IMR-90 (cell line): ENCODE measurements around the gene RPL10. TPM values are rescaled to one million over a fixed set of nuclear protein-coding genes. Genes with fewer than 3 reads are reported as not detected.
A peak's percentile ranks its signal among the peaks of the same experiment; 100 is the strongest.

Source experiments
- ATAC-seq: fragments of 200-7000 bp; cut with Tn5 transposase; 2 replicates; pipeline ENCODE4 v1.9.1; 2020; ENCODE audit warnings: low read depth, mild to moderate bottlenecking, moderate library complexity
- BruUV-seq: library from RNA; stranded (reverse); fragments of 400-500 nt; replicated peaks from 2 replicates; lab custom pipeline; 2021; lab: Mats Ljungman, UMichigan
- CTCF ChIA-PET: fragments of 300-600 bp; formaldehyde crosslinking; extraction: SDS; loops from one replicate; lab custom pipeline; 2021; ENCODE audit warnings: antibody characterized with exemption; lab: Yijun Ruan, JAX
- POLR2A ChIA-PET: fragments of 300-600 bp; sonication (Branson Sonifier 250); formaldehyde crosslinking; loops from one replicate; lab custom pipeline; 2022; ENCODE audit warnings: antibody characterized with exemption; ENCODE audit not compliant: unreplicated experiment; lab: Charles Lee
- DNase-seq: peaks from one replicate; pipeline ENCODE4 v3.0.0; 2013
- H2AFZ ChIP-seq: replicated peaks from 2 replicates; pipeline ENCODE3; 2013; ENCODE audit warnings: low read length, mild to moderate bottlenecking; ENCODE audit not compliant: poor library complexity
- H2AK5ac ChIP-seq: 2 replicates; pipeline ENCODE4 v1.6.1; 2013; ENCODE audit warnings: low read depth, low read length, inconsistent platforms
- H2AK9ac ChIP-seq: replicated peaks from 2 replicates; pipeline ENCODE3; 2013; ENCODE audit warnings: mild to moderate bottlenecking, low read depth, low read length, moderate library complexity; ENCODE audit not compliant: poor library complexity
- H2BK120ac ChIP-seq: 2 replicates; pipeline ENCODE4 v1.6.1; 2013; ENCODE audit warnings: low read depth, low read length, inconsistent platforms
- H2BK15ac ChIP-seq: 3 replicates; pipeline ENCODE4 v1.6.1; 2013; ENCODE audit warnings: low read depth, low read length, inconsistent platforms
- H2BK20ac ChIP-seq: 2 replicates; pipeline ENCODE4 v1.6.1; 2013; ENCODE audit warnings: low read depth, mild to moderate bottlenecking, inconsistent platforms, low read length, moderate library complexity
- H2BK5ac ChIP-seq: 2 replicates; pipeline ENCODE4 v1.6.1; 2013; ENCODE audit warnings: mild to moderate bottlenecking, low read depth, low read length, inconsistent platforms; ENCODE audit not compliant: poor library complexity, severe bottlenecking
- H3K14ac ChIP-seq: replicated peaks from 2 replicates; pipeline ENCODE4 v1.6.1; 2013; ENCODE audit warnings: low read depth, low read length, inconsistent platforms
- H3K18ac ChIP-seq: 2 replicates; pipeline ENCODE4 v1.6.1; 2013; ENCODE audit warnings: low read depth, low read length, control low read depth
- H3K23ac ChIP-seq: 2 replicates; pipeline ENCODE4 v1.6.1; 2013; ENCODE audit warnings: low read depth, low read length, inconsistent platforms
- H3K27ac ChIP-seq: 2 replicates; pipeline ENCODE4 v1.5.1; 2013; ENCODE audit warnings: mild to moderate bottlenecking, control low read depth, low read length; ENCODE audit not compliant: insufficient read depth
- H3K27me3 ChIP-seq: 2 replicates; pipeline ENCODE4 v1.6.1; 2013; ENCODE audit warnings: low read length; ENCODE audit not compliant: control insufficient read depth, insufficient read depth
- H3K36me3 ChIP-seq: 2 replicates; pipeline ENCODE4 v1.6.1; 2013; ENCODE audit warnings: low read length, mixed read lengths; ENCODE audit not compliant: control insufficient read depth, insufficient read depth
- H3K4ac ChIP-seq: 2 replicates; pipeline ENCODE4 v1.6.1; 2013; ENCODE audit warnings: low read depth, low read length, inconsistent platforms
- H3K4me1 ChIP-seq: 2 replicates; pipeline ENCODE4 v1.6.1; 2013; ENCODE audit warnings: low read length, mixed read lengths; ENCODE audit not compliant: control insufficient read depth, insufficient read depth
- H3K4me2 ChIP-seq: 2 replicates; pipeline ENCODE4 v1.6.1; 2013; ENCODE audit warnings: low read depth, mild to moderate bottlenecking, control low read depth, low read length, moderate library complexity
- H3K4me3 ChIP-seq: 2 replicates; pipeline ENCODE4 v1.5.1; 2013; ENCODE audit warnings: low read depth, mild to moderate bottlenecking, control low read depth, low read length, moderate library complexity; ENCODE audit not compliant: insufficient read depth
- H3K56ac ChIP-seq: 2 replicates; pipeline ENCODE4 v1.6.1; 2013; ENCODE audit warnings: low read length, inconsistent platforms; ENCODE audit not compliant: insufficient read depth; ENCODE audit errors: extremely low read depth
- H3K79me1 ChIP-seq, 2 experiments: 2 replicates each; pipeline ENCODE4 v1.6.1; 2013; ENCODE audit warnings: low read length in 2 of 2, inconsistent platforms in 1 of 2, low read depth in 1 of 2
- H3K9ac ChIP-seq: 2 replicates; pipeline ENCODE4 v1.6.1; 2013; ENCODE audit warnings: low read depth, low read length, control low read depth
- H3K9me1 ChIP-seq: 2 replicates; pipeline ENCODE4 v1.6.1; 2013; ENCODE audit warnings: low read length, inconsistent platforms; ENCODE audit not compliant: insufficient read depth
- H3K9me3 ChIP-seq: 2 replicates; pipeline ENCODE4 v1.6.1; 2013; ENCODE audit warnings: low read length; ENCODE audit not compliant: control insufficient read depth, insufficient read depth
- H4K20me1 ChIP-seq: 2 replicates; pipeline ENCODE4 v1.6.1; 2013; ENCODE audit warnings: low read length, inconsistent platforms; ENCODE audit not compliant: insufficient read depth
- H4K5ac ChIP-seq: 2 replicates; pipeline ENCODE4 v1.6.1; 2013; ENCODE audit warnings: mild to moderate bottlenecking, low read depth, low read length, control low read depth
- H4K8ac ChIP-seq, 2 experiments: 2 replicates each; pipeline ENCODE4 v1.6.1; 2013; ENCODE audit warnings: low read depth in 2 of 2, low read length in 2 of 2, control low read depth in 1 of 2, inconsistent platforms in 1 of 2
- H4K91ac ChIP-seq: 2 replicates; pipeline ENCODE4 v1.6.1; 2013; ENCODE audit warnings: low read depth, low read length, inconsistent platforms; ENCODE audit not compliant: insufficient read depth
- BHLHE40 ChIP-seq: fragments of 150-350 bp; IDR thresholded peaks from 2 replicates; pipeline ENCODE4 v1.6.1; 2016; ENCODE audit warnings: mild to moderate bottlenecking, low read depth, low read length
- CEBPB ChIP-seq: IDR thresholded peaks from 2 replicates; pipeline ENCODE4 v1.6.1; 2012; ENCODE audit warnings: low read depth, low read length, improper control_type of control experiment
- CHD1 ChIP-seq: IDR thresholded peaks from 2 replicates; pipeline ENCODE4 v1.6.1; 2012; ENCODE audit warnings: low read depth, low read length, improper control_type of control experiment
- CTCF ChIP-seq: conservative IDR thresholded peaks from 2 replicates; pipeline ENCODE4 v1.5.1; 2012; ENCODE audit warnings: mild to moderate bottlenecking, low read depth, low read length, improper control_type of control experiment
- ELK1 ChIP-seq: fragments of 150-350 bp; IDR thresholded peaks from 2 replicates; pipeline ENCODE4 v1.6.1; 2016; ENCODE audit warnings: low read depth, mild to moderate bottlenecking, low read length, moderate library complexity, borderline replicate concordance
- FOS ChIP-seq: fragments of 150-350 bp; IDR thresholded peaks from 2 replicates; pipeline ENCODE4 v1.6.1; 2016; ENCODE audit warnings: low read depth, low read length
- MAFK ChIP-seq: IDR thresholded peaks from 2 replicates; pipeline ENCODE4 v1.6.1; 2012; ENCODE audit warnings: low read depth, low read length, improper control_type of control experiment
- MAZ ChIP-seq: IDR thresholded peaks from 2 replicates; pipeline ENCODE4 v1.6.1; 2012; ENCODE audit warnings: low read depth, mild to moderate bottlenecking, low read length, improper control_type of control experiment, moderate library complexity, borderline replicate concordance
- MXI1 ChIP-seq: IDR thresholded peaks from 2 replicates; pipeline ENCODE4 v1.6.1; 2012; ENCODE audit warnings: low read depth, mild to moderate bottlenecking, low read length, moderate library complexity, borderline replicate concordance
- POLR2A ChIP-seq: IDR thresholded peaks from 2 replicates; pipeline ENCODE4 v1.6.1; 2012; ENCODE audit warnings: mild to moderate bottlenecking, low read depth, low read length
- RAD21 ChIP-seq: IDR thresholded peaks from 2 replicates; pipeline ENCODE4 v1.6.1; 2012; ENCODE audit warnings: low read length, improper control_type of control experiment
- RCOR1 ChIP-seq: IDR thresholded peaks from 2 replicates; pipeline ENCODE4 v1.6.1; 2012; ENCODE audit warnings: mild to moderate bottlenecking, low read length, improper control_type of control experiment; ENCODE audit not compliant: insufficient replicate concordance
- RFX5 ChIP-seq: IDR thresholded peaks from 2 replicates; pipeline ENCODE4 v1.8.0; 2012; ENCODE audit warnings: low read depth, mild to moderate bottlenecking, low read length, moderate library complexity
- SMC3 ChIP-seq: fragments of 150-350 bp; IDR thresholded peaks from 2 replicates; pipeline ENCODE4 v1.6.1; 2016; ENCODE audit warnings: low read depth, mild to moderate bottlenecking, antibody characterized with exemption, low read length, moderate library complexity
- WGBS, 2 experiments: methylation state at CpG; one replicate each; pipeline versions ENCODE4 v1.1.5 to v1.1.7; 2013; ENCODE audit warnings: missing lambda C conversion rate in 2 of 2; ENCODE audit not compliant: insufficient read length in 1 of 2; ENCODE audit errors: extremely low coverage in 2 of 2; 5-methylcytosine and 5-hydroxymethylcytosine counted together
- dilution Hi-C: fragments of 300-500 bp; cut with HindIII; formaldehyde crosslinking; loops from one replicate; pipeline ENCODE4 v1.14.3; 2018; ENCODE audit warnings: low sequenced_read_pairs; ENCODE audit not compliant: unreplicated experiment
- in situ Hi-C: fragments of 300-500 bp; cut with MboI; formaldehyde crosslinking; loops from 3 replicates; pipeline ENCODE4 v1.14.3; 2019; ENCODE audit warnings: low sequenced_read_pairs, inconsistent platforms, mixed read lengths
- intact Hi-C: fragments of 100-400 bp; cut with micrococcal nuclease; formaldehyde crosslinking; loops from 2 replicates; pipeline ENCODE4 v1.10.0; 2022
- polyA plus RNA-seq, 3 experiments: library from polyadenylated mRNA; depleted of rRNA; stranded (reverse); fragments of >200 nt; gene quantifications; 2 replicates each; pipeline ENCODE4 v1.2.3, GENCODE V29; 2012; ENCODE audit warnings: low replicate concordance in 1 of 3
- total RNA-seq: library from RNA; depleted of rRNA; stranded (reverse); fragments of >200 nt; gene quantifications from 2 replicates; pipeline ENCODE4 v1.2.3, GENCODE V29; 2012

Gene RPL10
- total and polyA plus RNA-seq, 2 of the 4 experiments (the other 2 are of a cell fraction): 1,582 to 7,467 TPM

GRCh38 chrX:154373340-154374306 lies 24.6 kb upstream of the RPL10 start:
- Histone ChIP-seq H2AK9ac (peak overlapping the region; percentile 98), H3K9me1 (0 out of 2 replicates have a peak, but pooled peaks cover 5% of the 10 kb centered on the region), H3K4me2 (peak overlapping the region; percentile 94), H3K9me3 (no peaks in the 10 kb centered on the region), H3K56ac (peak overlapping the region; percentile 98), H4K5ac (peak overlapping the region; percentile 70), H3K4me3 (peak overlapping the region; percentile 90), H3K9ac (peak overlapping the region; percentile 98), H4K91ac (peak overlapping the region; percentile 94), H3K4ac (peak overlapping the region; percentile 99), H3K36me3 (peaks cover 13% of the 10 kb centered on the region), H3K23ac (peak overlapping the region; percentile 96), H3K18ac (peak overlapping the region; percentile 88), H2AK5ac (peak overlapping the region; percentile 98), H2BK5ac (peak overlapping the region; percentile 92), H2AFZ (peak overlapping the region; percentile 79), H3K79me1 (peaks cover 0 to 15% of the 10 kb centered on the region in 2 experiments; a peak in 2 of 4 replicates), H4K8ac (peak overlapping the region; percentile 84 to 92), H3K27me3 (no peaks in the 10 kb centered on the region), H3K4me1 (peaks cover 10% of the 10 kb centered on the region), H3K27ac (peak overlapping the region; percentile 97), H2BK20ac (peak overlapping the region; percentile 54; the same call in 1 of the 2 replicates), H2BK15ac (peak overlapping the region; percentile 77; the same call in 1 of the 3 replicates), H4K20me1 (peaks cover 24% of the 10 kb centered on the region), H2BK120ac (peak overlapping the region; percentile 73), H3K14ac (peak overlapping the region; percentile 98)
- WGBS, 2 experiments: 56% methylated on average over 4 of the region's 23 CpGs; no CpG with 5 or more reads in 1 of the 2 experiments
- intact Hi-C loops: loop anchor here (5.0 kb wide), 1 partner anchor 159 kb away; no protein-coding TSS in a partner anchor
- peak; percentile 83 for DNase-seq
- peak; percentile 1 for ATAC-seq
- ChIA-PET POLR2A (interaction anchor here (1.1 to 2.6 kb wide), 3 partner anchors 8 to 172 kb away, joined by 4 to 8 read pairs (median 5); no protein-coding TSS in a partner anchor), CTCF (interaction anchor here (0.5 kb wide), 1 partner anchor 10 kb away, joined by 4 read pairs; no protein-coding TSS in a partner anchor)
- dilution Hi-C loops: no loop called here
- in situ Hi-C loops: no loop called here
- BruUV-seq: no TSS peak
- TF ChIP-seq FOS (no peak), CHD1 (no peak), CEBPB (no peak), POLR2A (no peak), BHLHE40 (no peak), CTCF (peak; percentile 30), RCOR1 (no peak), RFX5 (no peak), MAFK (no peak), ELK1 (no peak), MXI1 (no peak), MAZ (peak; percentile 32; the same call in 1 of the 2 replicates), RAD21 (peak; percentile 49), SMC3 (no peak)
